Fibroblast of pulmonary artery (primary cell): ENCODE results near the gene IL25.

Experiments
- DNase-seq: peaks from one replicate; pipeline ENCODE4 v3.0.0-alpha.2; 2010; ENCODE audit warnings: low read depth
- H3K4me3 ChIP-seq: replicated peaks from 2 replicates; pipeline ENCODE4 v1.5.1; 2011; ENCODE audit warnings: low read depth, mild to moderate bottlenecking, control low read depth, low read length, moderate library complexity
- CTCF ChIP-seq: IDR thresholded peaks from 2 replicates; pipeline ENCODE4 v1.5.1; 2011; ENCODE audit warnings: mild to moderate bottlenecking, control low read depth, low read length, inconsistent platforms; ENCODE audit errors: missing control alignments

IL25 gene

GRCh38 chr14:23405516-23406025 lies 33.0 kb downstream of the IL25 start:
- H3K4me3 ChIP-seq: no peak overlapping the region
- no peak for DNase-seq
- TF ChIP-seq CTCF: no peak

DNA sequence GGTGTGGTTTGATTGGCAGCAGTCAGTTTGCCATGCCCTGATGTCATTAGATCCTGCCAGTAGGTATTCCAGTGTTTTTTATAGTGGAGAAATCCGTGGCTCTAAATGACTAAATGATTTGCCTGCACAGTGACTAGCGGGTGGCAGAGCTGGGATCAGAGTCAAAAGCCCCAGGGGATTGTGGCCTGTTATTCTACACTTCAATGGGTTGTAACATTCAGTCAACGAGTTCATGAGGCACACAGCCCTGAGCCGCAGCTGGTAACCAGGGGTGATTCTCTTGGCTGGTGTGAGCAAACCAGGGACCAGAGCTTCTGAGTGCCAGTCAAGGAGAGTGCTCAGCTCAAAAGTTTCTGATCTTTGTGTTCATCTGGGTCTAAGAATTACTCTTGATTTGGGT lies 33.6 kb downstream of the IL25 start:
- H3K4me3 ChIP-seq: no peak overlapping the region
- no peak for DNase-seq
- no peak for TF ChIP-seq CTCF

- no peak for DNase-seq
- no peak overlapping the region for H3K4me3 ChIP-seq
- no peak for TF ChIP-seq CTCF
Observed at GRCh38 chr14:23406725-23407355, 34.2 kb downstream of the IL25 start.

DNA sequence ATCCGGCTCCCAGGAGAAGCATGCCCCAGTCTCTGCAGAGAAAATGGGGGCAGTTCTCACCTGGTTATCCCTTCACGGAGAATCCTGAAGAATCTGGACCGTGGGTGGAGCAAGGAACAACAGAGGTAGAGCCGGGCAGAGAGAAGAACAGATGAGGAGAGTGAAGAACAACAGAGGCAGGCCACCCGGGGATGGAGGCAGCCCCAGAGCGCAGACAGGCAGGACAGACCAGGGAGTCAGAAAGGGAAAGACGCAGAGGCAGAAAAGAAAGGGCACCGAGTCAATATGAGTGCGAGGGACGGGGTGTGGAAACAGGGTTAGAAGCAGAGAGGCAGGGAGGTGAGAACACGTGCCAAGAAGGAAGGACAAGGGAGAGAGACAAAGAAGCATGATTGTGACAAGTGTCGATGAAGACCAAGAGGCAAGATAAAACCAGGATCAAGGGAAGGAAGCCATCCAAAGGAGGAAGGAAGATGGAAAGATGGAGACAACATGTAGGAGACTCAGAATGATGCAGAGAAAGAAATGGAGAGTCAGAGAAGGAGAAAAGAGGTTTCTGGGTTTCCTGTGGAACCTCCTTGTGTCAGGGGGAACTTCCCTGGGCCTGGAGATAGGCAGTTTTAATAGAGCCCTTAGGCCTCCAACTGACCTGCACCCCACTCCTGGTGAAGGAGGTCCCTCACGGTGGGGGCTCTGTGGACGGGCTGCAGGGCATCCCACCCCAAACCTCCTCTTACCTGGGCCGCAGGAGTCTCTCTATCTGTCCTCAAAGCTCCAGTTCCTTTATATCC lies 35.1 kb downstream of the IL25 start, which contains the start of gene MYH6:
TSS of gene MYH6 (minus strand) at position 758 of the 791 bp plus-strand sequence. CDS start 1,050 bp downstream, outside the sequence.
- H3K4me3 ChIP-seq: no peak within 1 kb of the TSS
- DNase-seq: no peak
- no peak for TF ChIP-seq CTCF

GRCh38 chr14:23408307-23408630 lies 35.7 kb downstream of the IL25 start:
- DNase-seq: no peak
- no peak for TF ChIP-seq CTCF
- no peak overlapping the region for H3K4me3 ChIP-seq

GRCh38 chr14:23409475-23409874 lies 36.9 kb downstream of the IL25 start:
- no peak for DNase-seq
- TF ChIP-seq CTCF: no peak
- no peak overlapping the region for H3K4me3 ChIP-seq
